Caco-2 (cell line): ENCODE data around the gene EDN1. TPM values are rescaled to one million over a fixed set of nuclear protein-coding genes. Genes with fewer than 3 reads are reported as not detected.

ENCODE experiments used
- Bru-seq: library from RNA; stranded (reverse); fragments of 400-500 nt; gene quantifications from one replicate; lab custom pipeline; 2021; lab: Mats Ljungman, UMichigan
- BruChase-seq, 2 experiments: library from RNA; stranded (reverse); fragments of 400-500 nt; gene quantifications; one replicate each; lab custom pipeline; 2021; lab: Mats Ljungman, UMichigan
- BruUV-seq: library from RNA; stranded (reverse); fragments of 400-500 nt; replicated peaks from 2 replicates; lab custom pipeline; 2021; lab: Mats Ljungman, UMichigan
- CTCF ChIA-PET: fragments of 300-600 bp; sonication (Branson Sonifier 250); formaldehyde crosslinking; loops from one replicate; lab custom pipeline; 2022; ENCODE audit warnings: antibody characterized with exemption; lab: Charles Lee
- POLR2A ChIA-PET: fragments of 300-600 bp; sonication (Branson Sonifier 250); formaldehyde crosslinking; loops from one replicate; lab custom pipeline; 2022; ENCODE audit warnings: antibody characterized with exemption; lab: Charles Lee
- DNase-seq, 2 experiments: peaks; one replicate each; pipeline versions ENCODE4 v3.0.0 to v3.0.0-alpha.2; 2020 to 2022
- H3K27me3 ChIP-seq: replicated peaks from 2 replicates; pipeline ENCODE4 v1.6.0; 2011; ENCODE audit warnings: low read length; ENCODE audit not compliant: control insufficient read depth, insufficient read depth
- H3K36me3 ChIP-seq: 2 replicates; pipeline ENCODE4 v1.5.1; 2011; ENCODE audit warnings: low read length; ENCODE audit not compliant: control insufficient read depth, insufficient read depth
- H3K4me1 ChIP-seq: fragments of 250-450 bp; sonication (Bioruptor Pico); 2 replicates; pipeline ENCODE4 v1.5.1; 2020; ENCODE audit warnings: mild to moderate bottlenecking
- H3K4me3 ChIP-seq: 2 replicates; pipeline ENCODE4 v1.5.1; 2011; ENCODE audit warnings: low read depth, mild to moderate bottlenecking, control low read depth, low read length
- H3K9me3 ChIP-seq: fragments of 250-450 bp; sonication (Bioruptor Pico); 2 replicates; pipeline ENCODE4 v1.5.1; 2020; ENCODE audit warnings: mild to moderate bottlenecking, moderate library complexity
- H3K27ac Mint-ChIP-seq: one replicate; pipeline ENCODE4 v1.8.0; 2022; ENCODE audit warnings: mixed read lengths; ENCODE audit not compliant: unreplicated experiment
- H3K27me3 Mint-ChIP-seq: one replicate; pipeline ENCODE4 v1.8.0; 2022; ENCODE audit warnings: mixed read lengths; ENCODE audit not compliant: insufficient read depth, unreplicated experiment
- H3K36me3 Mint-ChIP-seq: one replicate; pipeline ENCODE4 v1.8.0; 2022; ENCODE audit warnings: mild to moderate bottlenecking, mixed read lengths; ENCODE audit not compliant: insufficient read depth, unreplicated experiment
- H3K4me1 Mint-ChIP-seq: one replicate; pipeline ENCODE4 v1.8.0; 2022; ENCODE audit warnings: low read depth, mixed read lengths; ENCODE audit not compliant: unreplicated experiment
- H3K4me3 Mint-ChIP-seq: one replicate; pipeline ENCODE4 v1.8.0; 2022; ENCODE audit warnings: mild to moderate bottlenecking, moderate library complexity, mixed read lengths; ENCODE audit not compliant: unreplicated experiment
- H3K9me3 Mint-ChIP-seq: one replicate; pipeline ENCODE4 v1.8.0; 2022; ENCODE audit warnings: mixed read lengths; ENCODE audit not compliant: unreplicated experiment
- CTCF ChIP-seq, 2 experiments: fragments of 200-600 bp in 1 of 2; IDR thresholded peaks; 1 replicate in 1 of 2; 2 replicates in 1 of 2; pipeline versions ENCODE4 v1.5.1 to v1.8.0; 2011 to 2022; ENCODE audit warnings: antibody characterized with exemption in 1 of 2, control low read depth in 1 of 2, inconsistent platforms in 1 of 2, low read depth in 1 of 2, low read length in 1 of 2, mild to moderate bottlenecking in 1 of 2, moderate library complexity in 1 of 2; ENCODE audit not compliant: insufficient read depth in 1 of 2, severe bottlenecking in 1 of 2, unreplicated experiment in 1 of 2
- intact Hi-C: fragments of 100-400 bp; cut with micrococcal nuclease; formaldehyde crosslinking; loops from one replicate; pipeline ENCODE4 v1.10.0; 2022; ENCODE audit not compliant: unreplicated experiment
- long read RNA-seq: library from polyadenylated mRNA; stranded (forward); transcript quantifications from one replicate; pipeline ENCODE4 v2.0.0, GENCODE V29; 2022
- total RNA-seq: library from RNA; stranded (reverse); gene quantifications from 2 replicates; pipeline ENCODE4 v1.2.3, GENCODE V29; 2022

The EDN1 gene
- total RNA-seq (13.5 and 14.0 TPM in 2 replicates), Bru-seq, nascent RNA (percentile 95 among the genes with signal in this experiment), BruChase-seq, experiment 1, labeled RNA remaining after a 2-hour chase (percentile 71 among the genes with signal in this experiment), BruChase-seq, experiment 2, labeled RNA remaining after a 6-hour chase (percentile 60 among the genes with signal in this experiment)
- long read RNA-seq, transcript EDN1-201 (5 exons, 2,033 nt) = major isoform, 14 of 20 reads
- long read RNA-seq, partial matches to known transcripts = 1 of 20 reads
- long read RNA-seq, other reads (novel, unspliced or antisense) = 5 of 20 reads

GRCh38 chr6:12289933-12290820 is at the start of gene EDN1:
EDN1 (plus strand) TSS chr6:12290361; CDS start chr6:12290630, 269 bp downstream.
- CTCF ChIA-PET = interaction anchor here (0.7 to 5.7 kb wide), 13 partner anchors 15 to 320 kb away, joined by 3 to 39 read pairs (median 5); no protein-coding TSS in a partner anchor
- H3K36me3 Mint-ChIP-seq = peaks cover 42% of the 10 kb centered on the region
- peak within 1 kb of the TSS; percentile 86 for H3K27ac Mint-ChIP-seq
- Histone ChIP-seq H3K9me3 (no peaks in the 10 kb centered on the region), H3K27me3 (no peaks in the 10 kb centered on the region), H3K4me3 (peak within 1 kb of the TSS; percentile 50), H3K36me3 (no peaks in the 10 kb centered on the region), H3K4me1 (peaks cover 31% of the 10 kb centered on the region)
- no peaks in the 10 kb centered on the region for H3K9me3 Mint-ChIP-seq
- H3K4me3 Mint-ChIP-seq = peak within 1 kb of the TSS; percentile 86
- peak; percentile 50 to 54 for TF ChIP-seq CTCF (IDR thresholded peaks at IDR 0.05; ENCODE audit: insufficient read depth in 1 of 2, low read depth in 1 of 2, low read length in 1 of 2, severe bottlenecking in 1 of 2, unreplicated experiment in 1 of 2)
- DNase-seq = peak; percentile 82 to 86
- intact Hi-C loops = loop anchor here (1.0 to 5.0 kb wide), 7 partner anchors 43 to 705 kb away; no protein-coding TSS in a partner anchor
- POLR2A ChIA-PET = interaction anchor here (0.7 to 2.5 kb wide), 6 partner anchors 34 to 691 kb away, joined by 3 to 15 read pairs (median 4); no protein-coding TSS in a partner anchor
- H3K4me1 Mint-ChIP-seq = peaks cover 29% of the 10 kb centered on the region
- no peaks in the 10 kb centered on the region for H3K27me3 Mint-ChIP-seq
- no TSS peak for BruUV-seq

- no peaks in the 10 kb centered on the region for H3K9me3 ChIP-seq
- DNase-seq = peak in 1 of 2 experiments; percentile 50
- BruUV-seq = no TSS peak
- H3K27me3 ChIP-seq = no peaks in the 10 kb centered on the region
- Mint-ChIP-seq H3K4me1 (no peaks in the 10 kb centered on the region), H3K9me3 (no peaks in the 10 kb centered on the region), H3K27me3 (no peaks in the 10 kb centered on the region), H3K27ac (no peak overlapping the region), H3K4me3 (no peak overlapping the region), H3K36me3 (no peaks in the 10 kb centered on the region)
- H3K36me3 ChIP-seq = no peaks in the 10 kb centered on the region
- no peak overlapping the region for H3K4me3 ChIP-seq
- TF ChIP-seq CTCF (IDR thresholded peaks at IDR 0.05; ENCODE audit: insufficient read depth in 1 of 2, low read depth in 1 of 2, low read length in 1 of 2, severe bottlenecking in 1 of 2, unreplicated experiment in 1 of 2) = no peak
- intact Hi-C loops = no loop called here
- POLR2A ChIA-PET = no interaction called here
- peaks cover 14% of the 10 kb centered on the region for H3K4me1 ChIP-seq
- CTCF ChIA-PET = no interaction called here
These were observed 48.5 kb upstream of the EDN1 start for GRCh38 chr6:12241493-12242175.

- no peak overlapping the region for H3K27ac Mint-ChIP-seq
- no peak overlapping the region for H3K4me3 ChIP-seq
- BruUV-seq = no TSS peak
- ChIA-PET POLR2A (no interaction called here), CTCF (no interaction called here)
- no peaks in the 10 kb centered on the region for H3K27me3 ChIP-seq
- no peaks in the 10 kb centered on the region for H3K9me3 Mint-ChIP-seq
- peaks cover 14% of the 10 kb centered on the region for H3K4me1 ChIP-seq
- intact Hi-C loops = no loop called here
- no peak overlapping the region for H3K4me3 Mint-ChIP-seq
- H3K27me3 Mint-ChIP-seq = no peaks in the 10 kb centered on the region
- H3K4me1 Mint-ChIP-seq = no peaks in the 10 kb centered on the region
- no peaks in the 10 kb centered on the region for H3K36me3 ChIP-seq
- H3K9me3 ChIP-seq = no peaks in the 10 kb centered on the region
- no peaks in the 10 kb centered on the region for H3K36me3 Mint-ChIP-seq
- no peak for TF ChIP-seq CTCF (IDR thresholded peaks at IDR 0.05; ENCODE audit: insufficient read depth in 1 of 2, low read depth in 1 of 2, low read length in 1 of 2, severe bottlenecking in 1 of 2, unreplicated experiment in 1 of 2)
- DNase-seq = no peak
These were observed 47.0 kb upstream of the EDN1 start for GRCh38 chr6:12243169-12243568.
